Fibroblast of lung (primary cell): ENCODE results near the gene EIF2B5. TPM values are rescaled to one million over a fixed set of nuclear protein-coding genes. Genes with fewer than 3 reads are reported as not detected.

Experiments used
- DNase-seq, 2 donors: peaks; one replicate each; pipeline versions ENCODE4 v3.0.0 to v3.0.0-alpha.2; 2010; ENCODE audit warnings: low read depth in 2 of 2
- H2AFZ ChIP-seq: 2 replicates; pipeline ENCODE4 v1.5.1; 2012; ENCODE audit warnings: low read length, control low read depth, inconsistent platforms
- H3K27ac ChIP-seq: 2 replicates; pipeline ENCODE4 v1.5.1; 2011; ENCODE audit warnings: low read length, control low read depth; ENCODE audit not compliant: insufficient read depth
- H3K27me3 ChIP-seq: 2 replicates; pipeline ENCODE4 v1.5.1; 2011; ENCODE audit warnings: mild to moderate bottlenecking, low read length; ENCODE audit not compliant: control insufficient read depth, insufficient read depth
- H3K36me3 ChIP-seq: 2 replicates; pipeline ENCODE4 v1.5.1; 2011; ENCODE audit warnings: low read length; ENCODE audit not compliant: control insufficient read depth, insufficient read depth
- H3K4me1 ChIP-seq: 2 replicates; pipeline ENCODE4 v1.5.1; 2011; ENCODE audit warnings: low read length; ENCODE audit not compliant: control insufficient read depth, insufficient read depth; ENCODE audit errors: extremely low read depth
- H3K4me2 ChIP-seq: 2 replicates; pipeline ENCODE4 v1.5.1; 2011; ENCODE audit warnings: low read length, control low read depth; ENCODE audit not compliant: insufficient read depth; ENCODE audit errors: extremely low read depth
- H3K4me3 ChIP-seq, 4 experiments: fragments of 200-600 bp in 1 of 4; sonication (generic) in 1 of 4; replicated peaks in 1 of 4; 2 replicates each; pipeline ENCODE4 v1.5.1; 2011 to 2016; ENCODE audit warnings: low read length in 4 of 4, low read depth in 3 of 4, mild to moderate bottlenecking in 3 of 4, control low read depth in 2 of 4, inconsistent platforms in 1 of 4, mixed read lengths in 1 of 4; ENCODE audit not compliant: insufficient read depth in 1 of 4; ENCODE audit errors: control extremely low read depth in 1 of 4
- H3K79me2 ChIP-seq: 2 replicates; pipeline ENCODE4 v1.5.1; 2012; ENCODE audit warnings: mild to moderate bottlenecking, low read length, inconsistent platforms; ENCODE audit not compliant: control insufficient read depth, insufficient read depth
- H3K9ac ChIP-seq: 2 replicates; pipeline ENCODE4 v1.5.1; 2011; ENCODE audit warnings: mild to moderate bottlenecking, low read length, control low read depth; ENCODE audit not compliant: insufficient read depth
- H3K9me3 ChIP-seq: 2 replicates; pipeline ENCODE4 v1.5.1; 2012; ENCODE audit warnings: low read depth, low read length; ENCODE audit not compliant: control insufficient read depth, insufficient read depth
- H4K20me1 ChIP-seq: 2 replicates; pipeline ENCODE4 v1.5.1; 2011; ENCODE audit warnings: low read length; ENCODE audit not compliant: control insufficient read depth, insufficient read depth; ENCODE audit errors: extremely low read depth
- CTCF ChIP-seq, 2 donors: IDR thresholded peaks in 1 of 2; conservative IDR thresholded peaks in 1 of 2; 1 replicate in 1 of 2; 2 replicates in 1 of 2; pipeline ENCODE4 v1.5.1; 2011 to 2012; ENCODE audit warnings: low read length in 2 of 2, control low read depth in 1 of 2, inconsistent platforms in 1 of 2, low read depth in 1 of 2, mild to moderate bottlenecking in 1 of 2
- EZH2 ChIP-seq: IDR thresholded peaks from 2 replicates; pipeline ENCODE4 v1.5.1; 2012; ENCODE audit warnings: low read length, control low read depth, mild to moderate bottlenecking; ENCODE audit errors: missing control alignments
- polyA plus RNA-seq, 2 donors: library from polyadenylated mRNA; depleted of rRNA in 1 of 2; stranded (reverse) in 1 of 2; unstranded in 1 of 2; fragments of >200 nt; gene quantifications; 2 replicates each; pipeline ENCODE4 v1.2.1, GENCODE V29; 2011 to 2012; ENCODE audit warnings: missing spikeins in 1 of 2
- total RNA-seq: library from RNA; depleted of rRNA; stranded (reverse); fragments of >200 nt; gene quantifications from 2 replicates; pipeline ENCODE4 v1.2.1, GENCODE V29; 2014

The EIF2B5 gene
- total and polyA plus RNA-seq, 2 donors (not counting 1 experiment from before 2014, with no cell fraction given): 23.8 to 26.9 TPM

- Histone ChIP-seq H3K27me3 (no peaks in the 10 kb centered on the region), H3K27ac (no peak overlapping the region), H3K4me2 (no peak overlapping the region), H4K20me1 (peaks cover 2% of the 10 kb centered on the region), H2AFZ (no peak overlapping the region), H3K79me2 (peaks cover 44% of the 10 kb centered on the region), H3K36me3 (peaks cover 53% of the 10 kb centered on the region), H3K9ac (no peak overlapping the region), H3K9me3 (no peaks in the 10 kb centered on the region), H3K4me3 (no peak overlapping the region), H3K4me1 (peaks cover 14% of the 10 kb centered on the region)
- TF ChIP-seq EZH2 (no peak), CTCF (conservative IDR thresholded peaks at IDR 0.05 in 1 of 2, IDR thresholded peaks at IDR 0.05 in 1 of 2; ENCODE audit: low read depth in 1 of 2, low read length in 2 of 2) (no peak)
- no peak for DNase-seq
Observed at GRCh38 chr3:184181596-184181995, 46.4 kb downstream of the EIF2B5 start.

- peaks cover 44% of the 10 kb centered on the region for H3K79me2 ChIP-seq
- no peak overlapping the region for H3K9ac ChIP-seq
- H3K36me3 ChIP-seq: peaks cover 42% of the 10 kb centered on the region
- TF ChIP-seq CTCF (conservative IDR thresholded peaks at IDR 0.05 in 1 of 2, IDR thresholded peaks at IDR 0.05 in 1 of 2; ENCODE audit: low read depth in 1 of 2, low read length in 2 of 2) (no peak), EZH2 (no peak)
- H3K4me3 ChIP-seq: no peak overlapping the region
- no peak overlapping the region for H3K27ac ChIP-seq
- peaks cover 2% of the 10 kb centered on the region for H4K20me1 ChIP-seq
- no peaks in the 10 kb centered on the region for H3K27me3 ChIP-seq
- no peak for DNase-seq
- H3K9me3 ChIP-seq: no peaks in the 10 kb centered on the region
- H3K4me2 ChIP-seq: no peak overlapping the region
- H2AFZ ChIP-seq: no peak overlapping the region
- peaks cover 10% of the 10 kb centered on the region for H3K4me1 ChIP-seq
Observed at GRCh38 chr3:184183679-184184078, 48.5 kb downstream of the EIF2B5 start.

GRCh38 chr3:184184546-184185230 is 49.5 kb downstream of the EIF2B5 start:
- no peak overlapping the region for H3K4me2 ChIP-seq
- no peak overlapping the region for H3K4me3 ChIP-seq
- peaks cover 2% of the 10 kb centered on the region for H4K20me1 ChIP-seq
- no peaks in the 10 kb centered on the region for H3K27me3 ChIP-seq
- H3K4me1 ChIP-seq: peaks cover 10% of the 10 kb centered on the region
- H2AFZ ChIP-seq: no peak overlapping the region
- H3K9me3 ChIP-seq: no peaks in the 10 kb centered on the region
- TF ChIP-seq CTCF (conservative IDR thresholded peaks at IDR 0.05 in 1 of 2, IDR thresholded peaks at IDR 0.05 in 1 of 2; ENCODE audit: low read depth in 1 of 2, low read length in 2 of 2) (no peak), EZH2 (no peak)
- DNase-seq: no peak
- no peak overlapping the region for H3K9ac ChIP-seq
- peaks cover 43% of the 10 kb centered on the region for H3K79me2 ChIP-seq
- no peak overlapping the region for H3K27ac ChIP-seq
- H3K36me3 ChIP-seq: peaks cover 42% of the 10 kb centered on the region
